ENCODE results near the gene SPATA20. TPM values are rescaled to one million over a fixed set of nuclear protein-coding genes. Genes with fewer than 3 reads are reported as not detected.

SPATA20 gene
- total and polyA plus RNA-seq, 2 of the 4 experiments (the other 2 are of a cell fraction) = 17.0 to 35.0 TPM

DNA sequence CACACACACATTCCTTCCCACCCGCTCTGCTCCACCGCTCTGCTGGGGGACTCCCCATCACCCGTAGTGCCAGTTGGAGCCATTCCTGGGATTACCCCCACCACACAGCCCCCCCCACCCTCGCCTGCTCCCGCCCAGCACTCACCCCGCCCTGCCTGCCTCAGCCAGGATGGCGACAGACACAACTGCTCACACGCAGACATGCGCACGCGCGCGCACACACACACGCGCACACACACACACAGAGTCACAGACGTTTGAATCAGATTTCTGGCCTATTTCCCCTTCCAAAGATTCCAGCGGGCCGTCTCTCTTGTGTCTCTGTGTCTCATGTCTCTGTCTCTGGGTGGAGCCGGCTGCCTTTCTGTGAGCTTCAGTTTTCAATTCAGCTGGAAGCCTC, 17.9 kb downstream of the SPATA20 start:
- peaks cover 7% of the 10 kb centered on the region; the same call in 1 of the 2 replicates for H3K4me1 ChIP-seq (ENCODE audit: control insufficient read depth, insufficient read depth, low read length)

More for the DNA sequence above, 17.9 kb downstream of the SPATA20 start:
- Histone ChIP-seq H3K9ac (ENCODE audit: low read depth, low read length) (no peak overlapping the region), H2AK5ac (ENCODE audit: low read depth, low read length) (0 out of 2 replicates have a peak overlapping the region, but pooled peaks have one; percentile 51), H2BK15ac (ENCODE audit: low read depth, low read length) (no peak overlapping the region), H2BK120ac (ENCODE audit: low read depth, low read length) (no peak overlapping the region), H3K9me3 (ENCODE audit: control insufficient read depth, insufficient read depth, low read length) (no peaks in the 10 kb centered on the region), H3K4ac (ENCODE audit: low read depth, low read length) (no peak overlapping the region), H3K56ac (ENCODE audit: extremely low read depth, insufficient read depth, low read length) (no peak overlapping the region), H3K4me3 (ENCODE audit: insufficient read depth, low read depth, low read length) (no peak overlapping the region), H4K91ac (ENCODE audit: insufficient read depth, low read depth, low read length) (no peak overlapping the region), H3K79me1 (ENCODE audit: low read depth in 1 of 2, low read length in 2 of 2) (no peaks in the 10 kb centered on the region), H3K14ac (replicated peaks; ENCODE audit: low read depth, low read length) (no peak overlapping the region), H4K20me1 (ENCODE audit: insufficient read depth, low read length) (peaks cover 3% of the 10 kb centered on the region; the same call in 1 of the 2 replicates), H3K36me3 (ENCODE audit: control insufficient read depth, insufficient read depth, low read length) (no peaks in the 10 kb centered on the region), H3K18ac (ENCODE audit: low read depth, low read length) (no peak overlapping the region), H3K27me3 (ENCODE audit: control insufficient read depth, insufficient read depth, low read length) (peaks cover 83% of the 10 kb centered on the region), H4K8ac (ENCODE audit: low read depth in 2 of 2, low read length in 2 of 2) (0 out of 4 replicates have a peak overlapping the region, but pooled peaks of 1 of the 2 experiments have one; percentile 5), H2AK9ac (replicated peaks; ENCODE audit: low read depth, low read length, poor library complexity) (peak overlapping the region; percentile 33), H3K4me2 (ENCODE audit: low read depth, low read length) (peak overlapping the region; percentile 12; the same call in 1 of the 2 replicates), H2BK5ac (ENCODE audit: low read depth, low read length, poor library complexity, severe bottlenecking) (no peak overlapping the region), H3K27ac (ENCODE audit: insufficient read depth, low read length) (no peak overlapping the region), H4K5ac (ENCODE audit: low read depth, low read length) (no peak overlapping the region), H3K23ac (ENCODE audit: low read depth, low read length) (no peak overlapping the region), H3K9me1 (ENCODE audit: insufficient read depth, low read length) (0 out of 2 replicates have a peak, but pooled peaks cover under 1% of the 10 kb centered on the region), H2AFZ (replicated peaks; ENCODE audit: low read length, poor library complexity) (peak overlapping the region; percentile 54), H2BK20ac (ENCODE audit: low read depth, low read length) (no peak overlapping the region)
- dilution Hi-C loops (cut with HindIII; ENCODE audit: low sequenced_read_pairs, unreplicated experiment) (no loop called here), in situ Hi-C loops (cut with MboI; ENCODE audit: low sequenced_read_pairs) (loop anchor here (5.0 kb wide), 1 partner anchor 47 kb away; no protein-coding TSS in a partner anchor), intact Hi-C loops (cut with micrococcal nuclease) (no loop called here)
- no TSS peak for BruUV-seq (replicated peaks)
- WGBS, 2 experiments (ENCODE audit: extremely low coverage in 2 of 2, insufficient read length in 1 of 2) = 8% methylated on average over 5 of the region's 19 CpGs; no CpG with 5 or more reads in 1 of the 2 experiments
- ChIA-PET CTCF (no interaction called here), POLR2A (ENCODE audit: unreplicated experiment) (no interaction called here)
- DNase-seq = peak; percentile 56
- no peak for TF ChIP-seq SMC3 (IDR thresholded peaks at IDR 0.05; ENCODE audit: low read depth, low read length)
- TF ChIP-seq RFX5 (IDR thresholded peaks at IDR 0.05; ENCODE audit: low read depth, low read length) = no peak
- TF ChIP-seq FOS (IDR thresholded peaks at IDR 0.05; ENCODE audit: low read depth, low read length) = no peak
- no peak for TF ChIP-seq NFE2L2 (IDR thresholded peaks at IDR 0.05; ENCODE audit: low read depth, low read length)
- TF ChIP-seq CEBPB (IDR thresholded peaks at IDR 0.05; ENCODE audit: low read depth, low read length) = no peak
- TF ChIP-seq, protein P1, sequence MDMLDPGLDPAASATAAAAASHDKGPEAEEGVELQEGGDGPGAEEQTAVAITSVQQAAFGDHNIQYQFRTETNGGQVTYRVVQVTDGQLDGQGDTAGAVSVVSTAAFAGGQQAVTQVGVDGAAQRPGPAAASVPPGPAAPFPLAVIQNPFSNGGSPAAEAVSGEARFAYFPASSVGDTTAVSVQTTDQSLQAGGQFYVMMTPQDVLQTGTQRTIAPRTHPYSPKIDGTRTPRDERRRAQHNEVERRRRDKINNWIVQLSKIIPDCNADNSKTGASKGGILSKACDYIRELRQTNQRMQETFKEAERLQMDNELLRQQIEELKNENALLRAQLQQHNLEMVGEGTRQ (IDR thresholded peaks at IDR 0.05; ENCODE audit: low read depth, low read length) = no peak
- TF ChIP-seq RAD21 (IDR thresholded peaks at IDR 0.05; ENCODE audit: low read length) = no peak
- TF ChIP-seq MXI1 (IDR thresholded peaks at IDR 0.05; ENCODE audit: borderline replicate concordance, low read depth, low read length) = no peak
- no peak for TF ChIP-seq CHD1 (IDR thresholded peaks at IDR 0.05; ENCODE audit: low read depth, low read length)
- TF ChIP-seq, protein P2, sequence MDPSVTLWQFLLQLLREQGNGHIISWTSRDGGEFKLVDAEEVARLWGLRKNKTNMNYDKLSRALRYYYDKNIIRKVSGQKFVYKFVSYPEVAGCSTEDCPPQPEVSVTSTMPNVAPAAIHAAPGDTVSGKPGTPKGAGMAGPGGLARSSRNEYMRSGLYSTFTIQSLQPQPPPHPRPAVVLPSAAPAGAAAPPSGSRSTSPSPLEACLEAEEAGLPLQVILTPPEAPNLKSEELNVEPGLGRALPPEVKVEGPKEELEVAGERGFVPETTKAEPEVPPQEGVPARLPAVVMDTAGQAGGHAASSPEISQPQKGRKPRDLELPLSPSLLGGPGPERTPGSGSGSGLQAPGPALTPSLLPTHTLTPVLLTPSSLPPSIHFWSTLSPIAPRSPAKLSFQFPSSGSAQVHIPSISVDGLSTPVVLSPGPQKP (IDR thresholded peaks at IDR 0.05; ENCODE audit: borderline replicate concordance, low read depth, low read length) = no peak
- no peak for TF ChIP-seq RCOR1 (IDR thresholded peaks at IDR 0.05; ENCODE audit: insufficient replicate concordance, low read length)
- TF ChIP-seq BHLHE40 (IDR thresholded peaks at IDR 0.05; ENCODE audit: low read depth, low read length) = no peak
- TF ChIP-seq, protein P3, sequence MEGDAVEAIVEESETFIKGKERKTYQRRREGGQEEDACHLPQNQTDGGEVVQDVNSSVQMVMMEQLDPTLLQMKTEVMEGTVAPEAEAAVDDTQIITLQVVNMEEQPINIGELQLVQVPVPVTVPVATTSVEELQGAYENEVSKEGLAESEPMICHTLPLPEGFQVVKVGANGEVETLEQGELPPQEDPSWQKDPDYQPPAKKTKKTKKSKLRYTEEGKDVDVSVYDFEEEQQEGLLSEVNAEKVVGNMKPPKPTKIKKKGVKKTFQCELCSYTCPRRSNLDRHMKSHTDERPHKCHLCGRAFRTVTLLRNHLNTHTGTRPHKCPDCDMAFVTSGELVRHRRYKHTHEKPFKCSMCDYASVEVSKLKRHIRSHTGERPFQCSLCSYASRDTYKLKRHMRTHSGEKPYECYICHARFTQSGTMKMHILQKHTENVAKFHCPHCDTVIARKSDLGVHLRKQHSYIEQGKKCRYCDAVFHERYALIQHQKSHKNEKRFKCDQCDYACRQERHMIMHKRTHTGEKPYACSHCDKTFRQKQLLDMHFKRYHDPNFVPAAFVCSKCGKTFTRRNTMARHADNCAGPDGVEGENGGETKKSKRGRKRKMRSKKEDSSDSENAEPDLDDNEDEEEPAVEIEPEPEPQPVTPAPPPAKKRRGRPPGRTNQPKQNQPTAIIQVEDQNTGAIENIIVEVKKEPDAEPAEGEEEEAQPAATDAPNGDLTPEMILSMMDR (conservative IDR thresholded peaks at IDR 0.05; ENCODE audit: low read depth, low read length) = no peak
- no peak for TF ChIP-seq MAFK (IDR thresholded peaks at IDR 0.05; ENCODE audit: low read depth, low read length)
- TF ChIP-seq POLR2A (IDR thresholded peaks at IDR 0.05; ENCODE audit: low read depth, low read length) = no peak
- TF ChIP-seq MAZ (IDR thresholded peaks at IDR 0.05; ENCODE audit: borderline replicate concordance, low read depth, low read length) = no peak
- peak; percentile 31 for ATAC-seq (ENCODE audit: low read depth)
